ENCODE results near the gene BSND.

Gene BSND

GRCh38 chr1:55048453-55049270 is 49.9 kb downstream of the BSND start:
- no peak for DNase-seq (ENCODE audit: low spot score)

GRCh38 chr1:55049271-55049913 is 50.7 kb downstream of the BSND start:
- DNase-seq (ENCODE audit: low spot score) = no peak

- DNase-seq (ENCODE audit: low spot score) = no peak
Measured at GRCh38 chr1:55049914-55050278, 51.2 kb downstream of the BSND start.

- DNase-seq (ENCODE audit: low spot score) = no peak
Measured at GRCh38 chr1:55050283-55050682, 51.5 kb downstream of the BSND start.

GRCh38 chr1:55051169-55051568 is 52.4 kb downstream of the BSND start:
- no peak for DNase-seq (ENCODE audit: low spot score)

- no peak for DNase-seq (ENCODE audit: low spot score)
Measured at GRCh38 chr1:55051621-55052020, 52.9 kb downstream of the BSND start.

GRCh38 chr1:55052221-55053142 is 53.7 kb downstream of the BSND start:
- DNase-seq (ENCODE audit: low spot score) = no peak

- no peak for DNase-seq (ENCODE audit: low spot score)
Measured at GRCh38 chr1:55053265-55053954, 54.7 kb downstream of the BSND start.

- no peak for DNase-seq (ENCODE audit: low spot score)
Measured at GRCh38 chr1:55054396-55054795, 55.7 kb downstream of the BSND start.

- DNase-seq (ENCODE audit: low spot score) = no peak
Measured at GRCh38 chr1:55055084-55055882, 56.5 kb downstream of the BSND start.

- no peak for DNase-seq (ENCODE audit: low spot score)
Measured at GRCh38 chr1:55055951-55056631, 57.4 kb downstream of the BSND start.

GRCh38 chr1:55056632-55056992 is 57.9 kb downstream of the BSND start:
- DNase-seq (ENCODE audit: low spot score) = no peak

- no peak for DNase-seq (ENCODE audit: low spot score)
Measured at GRCh38 chr1:55057270-55057955, 58.7 kb downstream of the BSND start.

GRCh38 chr1:55057956-55058298 is 59.2 kb downstream of the BSND start:
- no peak for DNase-seq (ENCODE audit: low spot score)

- DNase-seq (ENCODE audit: low spot score) = peak; percentile 39
Measured at GRCh38 chr1:55059302-55060132, 60.8 kb downstream of the BSND start.

- peak; percentile 28 for DNase-seq (ENCODE audit: low spot score)
Measured at GRCh38 chr1:55060133-55060999, 61.6 kb downstream of the BSND start.

- no peak for DNase-seq (ENCODE audit: low spot score)
Measured at GRCh38 chr1:55061000-55061705, 62.4 kb downstream of the BSND start.
